ENCODE data around the gene PCK1.

Gene PCK1

GRCh38 chr20:57603120-57603519 is 42.2 kb downstream of the PCK1 start:
- no peak for DNase-seq (ENCODE audit: low spot score)

DNA sequence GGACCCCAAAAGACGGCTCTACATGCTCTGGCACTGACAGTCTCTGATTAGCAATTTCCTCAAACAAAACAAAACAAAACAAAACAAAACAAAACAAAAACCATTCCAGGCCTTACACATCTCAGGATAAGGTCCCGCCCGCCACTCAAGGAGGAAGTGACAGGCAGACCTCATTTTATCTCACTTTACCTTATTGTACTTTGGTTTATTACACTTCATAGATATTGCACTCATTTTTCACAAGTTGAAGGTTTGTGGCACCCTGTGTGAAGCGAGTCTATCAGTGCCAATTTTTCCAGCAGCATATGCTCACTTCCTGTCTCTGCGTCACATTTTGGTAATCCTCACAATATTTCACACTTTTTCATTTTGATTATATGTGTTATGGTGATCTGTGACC is 44.1 kb downstream of the PCK1 start:
- no peak for DNase-seq (ENCODE audit: low spot score)

- DNase-seq (ENCODE audit: low spot score) = no peak
These were observed 45.0 kb downstream of the PCK1 start for GRCh38 chr20:57605878-57606277.

GRCh38 chr20:57608516-57608915 is 47.6 kb downstream of the PCK1 start:
- DNase-seq (ENCODE audit: low spot score) = no peak

- no peak for DNase-seq (ENCODE audit: low spot score)
These were observed 48.4 kb downstream of the PCK1 start for GRCh38 chr20:57609086-57609841.

- DNase-seq (ENCODE audit: low spot score) = no peak
These were observed 48.9 kb downstream of the PCK1 start for GRCh38 chr20:57609842-57610167.

DNA sequence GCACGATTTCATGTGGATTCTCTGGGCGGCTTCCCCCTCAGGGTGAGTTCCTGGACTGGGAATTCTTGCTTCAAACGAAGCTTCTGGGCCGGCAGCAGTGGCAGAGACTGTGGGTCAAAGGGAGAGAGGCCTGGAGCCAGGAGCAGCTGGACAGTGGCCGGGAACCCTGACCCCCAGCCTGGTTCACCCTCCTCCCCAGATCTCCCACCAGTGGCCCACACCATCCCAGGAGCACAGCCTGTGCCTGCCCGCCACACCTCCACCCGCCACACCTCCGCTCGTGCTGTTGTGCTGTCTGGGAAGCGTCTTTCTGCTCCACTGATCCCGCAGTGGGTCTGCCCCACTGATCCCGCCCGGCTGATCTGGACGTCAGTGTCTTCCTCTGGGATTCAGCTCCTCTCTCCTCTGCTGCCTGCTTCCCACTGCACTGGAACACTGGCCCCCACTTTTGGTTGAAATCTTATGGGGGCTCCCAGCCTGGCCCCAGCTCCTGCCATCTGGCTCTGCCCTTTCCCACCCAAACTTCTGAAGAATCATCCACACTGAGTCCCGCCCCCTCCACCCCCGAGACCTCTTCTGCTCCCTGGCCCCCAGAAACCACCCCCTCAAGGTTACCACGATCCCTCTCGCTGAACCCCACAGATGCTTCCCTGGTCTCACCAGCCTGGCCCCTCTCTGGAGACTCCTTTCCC is 49.5 kb downstream of the PCK1 start:
- DNase-seq (ENCODE audit: low spot score) = no peak

GRCh38 chr20:57611586-57612311 is 50.8 kb downstream of the PCK1 start:
- DNase-seq (ENCODE audit: low spot score) = no peak

DNA sequence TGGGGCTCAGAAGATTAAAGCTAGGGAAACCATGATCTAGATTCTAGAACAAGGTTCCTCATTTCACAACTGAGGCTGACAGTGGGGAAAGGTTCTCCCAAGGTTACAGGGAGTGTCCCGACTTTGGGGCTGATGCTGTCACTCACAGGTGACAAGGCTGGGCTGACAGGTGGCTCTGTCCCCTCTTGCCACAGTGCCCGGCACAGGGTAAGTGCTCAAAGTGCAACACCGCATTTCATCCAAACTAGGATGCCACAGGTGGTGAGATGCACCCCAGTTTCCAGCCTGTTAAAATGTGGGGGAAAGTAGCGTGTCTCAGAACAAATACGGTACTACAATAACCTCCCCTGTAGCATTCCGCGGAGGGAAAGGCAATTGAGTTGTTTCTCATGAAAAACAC is 51.5 kb downstream of the PCK1 start:
- no peak for DNase-seq (ENCODE audit: low spot score)

DNA sequence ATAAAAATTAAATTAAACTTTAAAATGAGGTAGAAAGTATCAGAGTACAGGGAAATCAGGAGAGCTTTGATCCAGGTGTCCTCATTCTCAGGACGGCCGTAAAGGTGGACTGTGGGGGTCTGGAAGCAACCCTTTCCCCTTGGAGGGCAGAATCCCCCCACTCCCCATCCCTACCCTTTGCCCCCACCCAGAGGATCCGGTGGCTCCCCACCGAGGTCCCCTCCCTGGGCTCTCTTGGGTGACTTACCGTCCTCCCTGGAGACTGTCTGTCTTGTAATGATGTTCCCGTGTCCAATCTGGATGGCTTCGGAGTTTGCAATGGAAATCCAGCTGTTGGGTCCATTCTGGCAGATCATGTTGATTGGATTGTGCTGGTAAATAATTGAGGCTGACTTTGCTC is 52.0 kb downstream of the PCK1 start:
- DNase-seq (ENCODE audit: low spot score) = no peak

DNA sequence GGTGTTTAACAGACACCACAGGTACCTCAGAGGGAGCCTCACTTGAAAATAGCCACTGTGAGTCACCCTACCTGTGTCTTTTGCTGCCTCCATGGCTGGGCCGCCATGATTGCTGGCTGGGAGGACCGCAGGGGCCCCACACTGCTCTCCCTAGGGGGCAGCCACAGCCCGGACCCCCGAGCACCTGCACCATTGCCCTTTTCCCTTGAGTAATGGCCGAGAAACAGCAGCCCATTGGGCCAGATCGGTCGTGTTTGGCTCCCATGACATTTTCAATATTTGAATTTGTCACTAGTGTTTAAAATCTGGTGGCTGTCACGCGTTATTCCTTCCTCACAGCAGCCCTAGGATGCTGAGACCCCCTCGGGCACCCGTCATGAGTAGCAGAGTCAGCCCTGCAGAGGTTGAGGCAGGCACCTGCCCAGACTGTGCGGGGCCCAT is 52.6 kb downstream of the PCK1 start:
- DNase-seq (ENCODE audit: low spot score) = no peak

DNA sequence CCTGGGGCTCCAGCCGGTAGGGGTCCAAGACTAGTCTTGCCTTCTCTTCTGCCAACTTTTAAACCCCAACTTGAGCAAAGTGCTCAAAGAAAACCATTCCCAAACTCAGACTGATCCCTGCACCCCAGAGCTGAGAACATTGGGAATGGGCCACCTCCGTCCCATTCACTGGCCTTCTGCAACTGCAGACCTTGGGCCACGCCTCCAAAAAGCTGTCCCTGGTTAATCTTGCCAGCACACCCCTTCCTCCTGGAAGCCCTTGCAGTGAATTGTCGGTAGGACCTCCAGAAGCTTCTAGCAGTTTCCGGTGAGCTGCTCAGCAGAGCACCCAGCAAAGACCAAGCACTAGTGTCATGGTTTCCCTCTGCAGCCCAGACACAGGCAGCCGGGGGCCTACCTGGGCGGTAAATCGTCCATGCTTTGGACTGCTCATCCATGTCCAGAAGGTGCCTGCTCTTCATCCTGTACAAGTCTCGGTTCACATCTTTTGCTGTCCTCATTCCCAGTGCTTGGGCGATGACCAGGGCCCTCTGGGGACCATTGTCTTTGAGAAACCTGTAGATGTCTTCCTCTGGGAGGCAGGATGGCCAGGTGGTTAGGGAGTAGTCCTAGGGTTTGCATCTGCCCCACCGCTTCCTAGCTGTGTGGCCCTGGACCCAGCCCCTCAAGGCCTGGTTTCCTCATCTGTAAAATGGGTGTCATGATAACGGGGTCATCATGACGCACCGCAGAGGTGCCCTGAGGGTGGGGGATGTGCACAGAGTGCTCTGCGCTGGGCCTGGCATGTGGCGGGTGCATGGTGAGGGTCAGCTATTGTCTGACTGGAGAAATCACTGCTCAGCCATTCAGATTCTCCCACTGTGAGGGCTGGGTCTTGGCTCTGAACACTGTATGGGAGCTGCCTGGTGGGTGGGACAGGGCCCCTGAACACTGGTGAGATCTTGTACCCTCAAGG is 53.9 kb downstream of the PCK1 start:
- DNase-seq (ENCODE audit: low spot score) = no peak

- DNase-seq (ENCODE audit: low spot score) = no peak
These were observed 54.5 kb downstream of the PCK1 start for GRCh38 chr20:57615445-57615811.

DNA sequence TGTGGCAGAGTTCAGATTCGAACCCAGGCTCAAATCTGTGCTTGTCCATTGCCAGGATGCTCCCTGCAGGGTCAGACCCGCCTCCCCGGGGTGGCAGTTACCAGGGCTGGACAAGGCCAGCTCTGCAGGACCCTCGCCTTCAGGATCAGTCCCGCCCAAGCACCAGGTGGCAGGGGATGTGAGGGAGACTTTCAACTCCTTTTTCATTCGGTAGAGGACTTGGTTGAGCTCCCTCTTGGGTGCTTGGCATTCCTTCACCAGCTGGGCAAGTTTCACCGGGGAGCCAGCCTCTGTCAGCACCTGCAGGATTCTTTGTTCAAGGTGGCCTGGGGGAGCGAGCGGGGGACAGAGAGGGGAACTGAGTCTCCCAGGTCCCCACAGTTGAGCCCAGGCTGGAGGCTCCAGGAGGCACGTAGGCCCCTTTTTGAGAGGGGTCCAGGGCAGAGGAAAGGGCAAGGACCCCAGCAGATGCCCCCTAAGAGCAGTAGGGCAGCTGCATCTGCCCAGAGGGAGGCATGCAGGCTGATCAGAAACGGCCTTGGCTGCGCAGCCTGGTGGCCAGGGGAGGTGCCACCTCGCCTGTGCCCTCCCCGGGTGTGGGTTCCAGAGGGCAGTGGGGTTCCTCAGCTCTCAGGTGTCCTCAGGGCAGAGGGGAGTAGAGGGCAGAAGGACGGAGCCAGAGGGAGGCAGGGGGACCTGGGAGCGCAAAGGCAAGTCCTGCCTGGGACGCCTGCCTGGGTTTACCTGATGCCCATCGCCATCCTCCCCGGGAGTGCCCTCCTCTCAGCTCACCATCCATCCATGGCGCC is 55.4 kb downstream of the PCK1 start:
- no peak for DNase-seq (ENCODE audit: low spot score)

DNA sequence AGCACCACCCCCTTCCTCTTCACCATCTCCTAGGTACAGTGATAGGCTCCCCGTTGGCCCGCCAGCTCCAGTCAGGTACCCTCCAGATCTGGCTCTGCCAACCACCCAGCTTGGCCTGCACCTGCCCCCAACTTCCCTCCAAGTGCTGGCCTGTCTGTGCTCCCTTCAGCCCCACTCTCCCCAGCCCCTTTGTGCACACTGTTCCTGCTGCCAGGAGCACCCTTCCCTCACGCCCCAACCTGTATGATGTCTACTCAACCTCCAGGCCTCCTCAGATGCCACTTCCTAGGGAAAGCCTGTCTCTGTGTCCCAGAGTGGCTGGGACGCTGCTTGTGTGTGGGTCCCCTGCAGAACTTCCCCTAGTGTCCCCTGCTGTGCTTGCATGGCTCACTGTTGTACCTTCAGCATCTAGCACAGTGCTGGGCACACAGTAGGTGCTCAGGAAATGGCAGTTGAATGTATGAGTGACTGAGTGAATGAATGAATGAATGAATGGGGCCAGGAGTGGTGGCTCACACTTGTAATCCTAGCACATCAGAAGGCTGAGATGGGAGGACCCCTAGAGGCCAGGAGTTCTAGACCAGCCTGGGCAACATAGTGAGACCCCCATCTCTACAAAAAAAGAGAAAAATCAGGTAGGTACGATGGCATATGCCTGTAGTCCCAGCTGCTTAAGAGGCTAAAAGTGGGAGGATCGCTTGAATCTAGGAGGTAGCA is 56.3 kb downstream of the PCK1 start:
- no peak for DNase-seq (ENCODE audit: low spot score)
